DMS79 treated with DMSO at 0.1 percent for 48 hours (cell line): ENCODE data around the gene C12orf76.
A peak's percentile ranks its signal among the peaks of the same experiment; 100 is the strongest.
"Not testable (repeated sequence)": the region's sequence is repeated elsewhere in the genome, so short reads cannot be mapped to it uniquely, and the experiment has no call there.

Experiments used
- DNase-seq: peaks from one replicate; lab custom pipeline; 2025; lab: John Stamatoyannopoulos, UW

C12orf76 gene

GRCh38 chr12:110062241-110062640 lies 13.9 kb upstream of the C12orf76 start:
- no peak for DNase-seq

GRCh38 chr12:110059651-110060000 lies 11.3 kb upstream of the C12orf76 start:
- no peak for DNase-seq

GRCh38 chr12:110058875-110059615 lies 10.7 kb upstream of the C12orf76 start:
- no peak for DNase-seq

GRCh38 chr12:110056643-110057042 lies 8.3 kb upstream of the C12orf76 start:
- not testable (repeated sequence) for DNase-seq

GRCh38 chr12:110055375-110056352 lies 7.3 kb upstream of the C12orf76 start:
- not testable (repeated sequence) for DNase-seq

GRCh38 chr12:110050927-110051326 lies 2.6 kb upstream of the C12orf76 start:
- DNase-seq, result no peak

- DNase-seq, result not testable (repeated sequence)
Measured at GRCh38 chr12:110049666-110050065, 1.3 kb upstream of the C12orf76 start.

GRCh38 chr12:110049034-110049433 lies 712 bp upstream of the C12orf76 start:
- DNase-seq, result not testable (repeated sequence)

- no peak for DNase-seq
Measured at GRCh38 chr12:110047297-110047940, 903 bp downstream of the C12orf76 start.

- no peak for DNase-seq
Measured at GRCh38 chr12:110046451-110047187, 1.7 kb downstream of the C12orf76 start.

- DNase-seq, result no peak
Measured at GRCh38 chr12:110042264-110042663, 6.1 kb downstream of the C12orf76 start.

GRCh38 chr12:110039085-110039807 lies 9.1 kb downstream of the C12orf76 start:
- peak; percentile 13 for DNase-seq

GRCh38 chr12:110038741-110039084 lies 9.6 kb downstream of the C12orf76 start:
- DNase-seq, result no peak

- DNase-seq, result no peak
Measured at GRCh38 chr12:110037315-110037714, 11.0 kb downstream of the C12orf76 start.

- DNase-seq, result no peak
Measured at GRCh38 chr12:110035534-110036104, 12.7 kb downstream of the C12orf76 start.

GRCh38 chr12:110033888-110034287 lies 14.4 kb downstream of the C12orf76 start:
- no peak for DNase-seq

- DNase-seq, result no peak
Measured at GRCh38 chr12:110029290-110029815, 19.0 kb downstream of the C12orf76 start.

- DNase-seq, result no peak
Measured at GRCh38 chr12:110028323-110028722, 20.0 kb downstream of the C12orf76 start.

GRCh38 chr12:110024051-110024450 lies 24.3 kb downstream of the C12orf76 start:
- DNase-seq, result no peak
